Measurements from ENCODE around the gene NPFFR1. TPM values are rescaled to one million over a fixed set of nuclear protein-coding genes. Genes with fewer than 3 reads are reported as not detected.

Gene NPFFR1
- total and polyA plus RNA-seq, 8 donors: under 0.01 to 0.03 (median 0.03) TPM; not detected in 4

DNA sequence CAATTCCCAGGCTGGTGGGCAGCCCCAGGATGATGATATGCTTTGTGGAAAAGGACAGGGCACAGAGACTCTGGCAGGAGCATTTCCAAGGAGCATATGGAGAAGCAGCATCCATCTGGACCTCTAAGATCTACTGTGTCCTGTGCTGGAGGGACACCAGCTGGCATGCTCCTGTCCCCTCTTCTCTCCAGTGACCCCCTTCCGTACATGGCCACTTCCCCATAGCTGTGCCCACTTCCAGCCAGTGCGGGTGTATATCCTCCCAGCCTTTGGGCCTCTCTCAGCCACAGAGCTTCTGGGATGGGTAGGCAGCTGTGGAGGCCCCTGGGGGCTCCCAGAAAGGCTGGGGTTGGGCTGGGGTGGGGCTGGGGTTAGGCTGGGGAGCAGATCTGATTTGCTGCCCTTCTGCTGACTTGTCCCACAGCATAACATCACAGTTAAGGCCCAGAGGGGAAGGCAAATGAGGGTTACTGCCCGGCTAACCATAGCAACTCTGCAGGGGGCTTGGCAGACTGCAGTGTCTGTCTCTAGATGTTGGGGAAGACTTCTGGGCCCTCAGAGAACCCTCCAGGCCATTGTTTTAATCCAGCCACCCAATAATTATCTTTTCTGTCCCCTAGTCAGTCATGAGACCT, 6.3 kb downstream of the NPFFR1 start:
- no peaks in the 10 kb centered on the region for H3K4me1 ChIP-seq
- DNase-seq: no peak
- H3K27me3 ChIP-seq: no peaks in the 10 kb centered on the region
- no peak overlapping the region for H3K4me3 ChIP-seq
- FAIRE-seq: no peak
- TF ChIP-seq, protein P1, sequence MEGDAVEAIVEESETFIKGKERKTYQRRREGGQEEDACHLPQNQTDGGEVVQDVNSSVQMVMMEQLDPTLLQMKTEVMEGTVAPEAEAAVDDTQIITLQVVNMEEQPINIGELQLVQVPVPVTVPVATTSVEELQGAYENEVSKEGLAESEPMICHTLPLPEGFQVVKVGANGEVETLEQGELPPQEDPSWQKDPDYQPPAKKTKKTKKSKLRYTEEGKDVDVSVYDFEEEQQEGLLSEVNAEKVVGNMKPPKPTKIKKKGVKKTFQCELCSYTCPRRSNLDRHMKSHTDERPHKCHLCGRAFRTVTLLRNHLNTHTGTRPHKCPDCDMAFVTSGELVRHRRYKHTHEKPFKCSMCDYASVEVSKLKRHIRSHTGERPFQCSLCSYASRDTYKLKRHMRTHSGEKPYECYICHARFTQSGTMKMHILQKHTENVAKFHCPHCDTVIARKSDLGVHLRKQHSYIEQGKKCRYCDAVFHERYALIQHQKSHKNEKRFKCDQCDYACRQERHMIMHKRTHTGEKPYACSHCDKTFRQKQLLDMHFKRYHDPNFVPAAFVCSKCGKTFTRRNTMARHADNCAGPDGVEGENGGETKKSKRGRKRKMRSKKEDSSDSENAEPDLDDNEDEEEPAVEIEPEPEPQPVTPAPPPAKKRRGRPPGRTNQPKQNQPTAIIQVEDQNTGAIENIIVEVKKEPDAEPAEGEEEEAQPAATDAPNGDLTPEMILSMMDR (IDR thresholded peaks at IDR 0.05): no peak
- no peaks in the 10 kb centered on the region for H3K9me3 ChIP-seq
- ATAC-seq: no peak
- H3K27ac ChIP-seq: no peak overlapping the region
- WGBS, 2 donors: 85 to 90% methylated on average over 3 of the region's 3 CpGs
- intact Hi-C loops (cut with DNase I): no loop called here
- H3K36me3 ChIP-seq: no peaks in the 10 kb centered on the region

DNA sequence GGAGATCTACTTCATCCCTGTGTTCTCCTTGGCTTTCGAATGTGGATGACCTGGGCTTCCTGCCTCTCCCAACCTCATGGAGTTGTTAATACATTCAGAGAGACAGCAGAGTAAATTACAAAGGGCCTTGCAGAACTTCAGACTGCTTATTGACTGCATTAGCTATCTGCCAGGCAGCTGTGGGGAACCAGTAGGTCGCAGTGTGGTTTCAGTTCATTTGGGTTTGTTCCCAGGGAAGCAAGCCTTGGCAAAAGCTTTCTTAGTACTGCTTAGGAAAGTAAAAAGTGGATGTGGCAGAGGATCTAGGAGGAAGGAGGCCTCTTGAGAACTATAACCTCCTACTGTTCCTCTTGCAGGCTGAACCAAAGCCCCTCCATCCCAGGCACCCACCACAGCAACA, 9.2 kb downstream of the NPFFR1 start:
- Histone ChIP-seq H3K9me3 (no peaks in the 10 kb centered on the region), H3K36me3 (no peaks in the 10 kb centered on the region), H3K27me3 (no peaks in the 10 kb centered on the region), H3K4me1 (no peaks in the 10 kb centered on the region), H3K27ac (no peak overlapping the region), H3K4me3 (no peak overlapping the region)
- 77 to 86% methylated on average over 2 of the region's 2 CpGs for WGBS, 2 donors
- DNase-seq (no peak), FAIRE-seq (no peak), ATAC-seq (peak in 2 of 4 donors; percentile 46 to 67)
- intact Hi-C loops (cut with DNase I): no loop called here
- TF ChIP-seq, protein P1 (IDR thresholded peaks at IDR 0.05): no peak

DNA sequence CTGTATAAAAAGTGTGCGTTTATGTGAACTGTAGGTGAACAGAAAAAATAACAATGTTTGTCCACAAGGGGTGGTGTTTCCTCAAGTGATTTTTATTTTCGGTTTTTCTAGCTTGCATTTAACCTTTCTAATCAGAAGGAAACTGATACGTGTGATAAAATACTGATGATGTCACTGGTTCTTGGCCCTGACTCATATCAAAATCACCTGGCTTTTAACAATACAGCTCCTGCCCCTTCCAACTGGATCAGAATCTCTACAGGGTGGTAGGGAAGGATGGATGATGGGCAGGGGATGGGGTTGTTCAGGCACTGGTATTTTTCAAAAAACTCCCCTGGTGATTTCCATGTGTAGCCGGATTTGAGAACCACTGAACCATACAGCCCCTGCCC, 10.9 kb downstream of the NPFFR1 start:
- intact Hi-C loops (cut with DNase I): no loop called here
- peak; percentile 40 to 81 (median 66) for ATAC-seq
- Histone ChIP-seq H3K27ac (no peak overlapping the region), H3K27me3 (no peaks in the 10 kb centered on the region), H3K4me3 (no peak overlapping the region), H3K36me3 (no peaks in the 10 kb centered on the region), H3K9me3 (no peaks in the 10 kb centered on the region), H3K4me1 (no peaks in the 10 kb centered on the region)
- no peak for DNase-seq
- TF ChIP-seq, protein P1 (IDR thresholded peaks at IDR 0.05): peak; percentile 21 to 54 (median 40)
- WGBS, 2 donors: 7 to 8% methylated on average over 4 of the region's 4 CpGs
- no peak for FAIRE-seq

DNA sequence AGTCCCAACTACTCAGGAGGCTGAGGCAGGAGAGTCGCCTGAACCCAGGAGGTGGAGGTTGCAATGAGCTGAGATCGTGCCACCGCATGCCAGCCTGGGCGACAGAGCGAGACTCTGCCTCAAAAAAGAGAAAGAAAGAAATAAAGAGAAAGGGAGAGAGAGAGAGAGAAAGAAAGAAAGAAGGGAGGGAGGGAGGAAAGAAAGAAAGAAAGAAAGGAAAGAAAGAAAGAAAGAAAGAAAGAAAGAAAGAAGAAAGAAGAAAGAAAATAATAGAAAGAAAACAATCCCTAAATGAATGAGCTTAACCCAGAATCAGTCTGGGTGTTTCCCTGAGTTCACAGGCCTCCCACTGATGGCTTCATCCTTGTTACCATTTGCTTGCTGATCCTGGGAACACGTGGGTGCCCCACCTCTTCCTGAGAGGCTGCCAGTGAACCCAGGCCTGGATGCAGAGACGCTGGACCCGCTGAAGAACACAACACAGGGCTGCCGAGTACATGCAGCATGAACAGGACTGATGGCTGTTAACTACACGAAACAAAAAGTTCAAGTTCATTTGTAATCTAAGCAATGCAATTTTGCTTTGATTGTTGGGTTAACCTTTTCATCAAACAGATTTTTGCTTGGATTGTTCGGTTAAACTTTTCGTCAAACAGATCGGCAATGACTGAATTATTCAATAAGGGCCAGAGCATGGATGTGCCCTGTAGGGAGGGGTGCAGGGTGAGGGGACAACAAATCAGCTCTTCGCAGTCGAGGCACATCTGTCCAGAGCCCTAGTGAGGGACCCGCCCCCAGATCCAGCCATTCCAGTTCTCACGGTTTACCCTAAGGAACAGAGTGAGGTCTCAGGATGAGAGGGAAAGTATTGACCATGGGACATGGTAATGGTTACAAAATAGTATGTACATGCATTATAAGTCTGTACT, 11.5 kb downstream of the NPFFR1 start:
- 70 to 71% methylated on average over 17 of the region's 17 CpGs for WGBS, 2 donors
- intact Hi-C loops (cut with DNase I): no loop called here
- no peak for FAIRE-seq
- TF ChIP-seq, protein P1 (IDR thresholded peaks at IDR 0.05): no peak
- H3K4me1 ChIP-seq: no peaks in the 10 kb centered on the region
- DNase-seq: no peak
- H3K9me3 ChIP-seq: no peaks in the 10 kb centered on the region
- no peaks in the 10 kb centered on the region for H3K27me3 ChIP-seq
- H3K27ac ChIP-seq: no peak overlapping the region
- no peaks in the 10 kb centered on the region for H3K36me3 ChIP-seq
- peak in 2 of 4 donors; percentile 20 to 26 for ATAC-seq
- no peak overlapping the region for H3K4me3 ChIP-seq
